CD4-positive, alpha-beta T cell (primary cell): ENCODE measurements around the gene DDA1. TPM values are rescaled to one million over a fixed set of nuclear protein-coding genes. Genes with fewer than 3 reads are reported as not detected.
A peak's percentile ranks its signal among the peaks of the same experiment; 100 is the strongest.

Source experiments
- ATAC-seq: fragments of 200-7000 bp; cut with Tn5 transposase; one replicate; pipeline ENCODE4 v1.10.0; 2022; ENCODE audit warnings: mild to moderate bottlenecking; ENCODE audit not compliant: poor library complexity
- CTCF ChIA-PET: fragments of 350-600 bp; sonication (Branson Sonifier 250); formaldehyde crosslinking; loops from one replicate; lab custom pipeline; 2021; ENCODE audit warnings: antibody characterized with exemption, inconsistent platforms; lab: Charles Lee
- POLR2A ChIA-PET: fragments of 350-600 bp; sonication (Branson Sonifier 250); formaldehyde crosslinking; loops from one replicate; lab custom pipeline; 2021; ENCODE audit warnings: antibody characterized with exemption, inconsistent platforms; lab: Charles Lee
- DNase-seq, 14 experiments: peaks; one replicate each; pipeline ENCODE4 v3.0.0-alpha.2; 2013 to 2020; ENCODE audit warnings: mixed read lengths in 2 of 14
- H3K27ac ChIP-seq, 2 donors: one replicate each; pipeline versions ENCODE4 v1.5.1 to v1.7.0; 2013; ENCODE audit warnings: low read length in 2 of 2, low read depth in 1 of 2, mild to moderate bottlenecking in 1 of 2
- H3K27me3 ChIP-seq, 2 experiments: 1 replicate in 1 of 2; 2 replicates in 1 of 2; pipeline versions ENCODE4 v1.6.1 to v1.7.0; 2013; ENCODE audit warnings: low read length in 2 of 2, control low read depth in 1 of 2, mild to moderate bottlenecking in 1 of 2, moderate library complexity in 1 of 2; ENCODE audit not compliant: insufficient read depth in 2 of 2, control insufficient read depth in 1 of 2
- H3K36me3 ChIP-seq: one replicate; pipeline ENCODE4 v1.6.1; 2013; ENCODE audit warnings: low read length, control low read depth; ENCODE audit not compliant: insufficient read depth
- H3K4me1 ChIP-seq: one replicate; pipeline ENCODE4 v1.6.1; 2013; ENCODE audit warnings: low read length, control low read depth; ENCODE audit not compliant: insufficient read depth
- H3K4me3 ChIP-seq: one replicate; pipeline ENCODE4 v1.5.1; 2013; ENCODE audit warnings: mild to moderate bottlenecking, low read length, moderate library complexity
- H3K9me3 ChIP-seq, 2 experiments: 1 replicate in 1 of 2; 2 replicates in 1 of 2; pipeline versions ENCODE4 v1.6.1 to v1.7.0; 2013; ENCODE audit warnings: low read length in 2 of 2, mild to moderate bottlenecking in 2 of 2, control low read depth in 1 of 2, moderate library complexity in 1 of 2; ENCODE audit not compliant: control insufficient read depth in 1 of 2, insufficient read depth in 1 of 2
- H3K27ac Mint-ChIP-seq: one replicate; pipeline ENCODE4 v1.8.0; 2020; ENCODE audit warnings: mixed read lengths
- H3K27me3 Mint-ChIP-seq: one replicate; pipeline ENCODE4 v1.8.0; 2021; ENCODE audit warnings: mixed read lengths
- H3K36me3 Mint-ChIP-seq: one replicate; pipeline ENCODE4 v1.8.0; 2021; ENCODE audit warnings: low read depth, mixed read lengths
- H3K4me1 Mint-ChIP-seq: one replicate; pipeline ENCODE4 v1.8.0; 2021; ENCODE audit warnings: low read depth, mixed read lengths
- H3K4me3 Mint-ChIP-seq: one replicate; pipeline ENCODE4 v1.8.0; 2020; ENCODE audit warnings: mild to moderate bottlenecking, mixed read lengths
- H3K9me3 Mint-ChIP-seq: one replicate; pipeline ENCODE4 v1.8.0; 2020; ENCODE audit warnings: mixed read lengths
- intact Hi-C, 2 experiments: fragments of 100-400 bp; cut with DNase I in 1 of 2; cut with micrococcal nuclease in 1 of 2; formaldehyde crosslinking; loops; one replicate each; pipeline versions ENCODE4 v1.15.1 to v1.9.0; 2023 to 2025; cut with DNase I, micrococcal nuclease
- total RNA-seq, 174 experiments: library from RNA in 2 of 174; stranded (reverse) in 2 of 174; gene quantifications; one replicate each; pipeline ENCODE4 v1.2.3 and lab custom pipeline; 2021 to 2026
- TF ChIP-seq, protein P1 (sequence below): fragments of 200-600 bp; IDR thresholded peaks from one replicate; pipeline ENCODE4 v1.8.0; 2022; ENCODE audit warnings: antibody characterized with exemption, mild to moderate bottlenecking

The DDA1 gene
- total RNA-seq, 2 experiments from 2014 or later, result 41.4 to 43.4 TPM

DNA sequence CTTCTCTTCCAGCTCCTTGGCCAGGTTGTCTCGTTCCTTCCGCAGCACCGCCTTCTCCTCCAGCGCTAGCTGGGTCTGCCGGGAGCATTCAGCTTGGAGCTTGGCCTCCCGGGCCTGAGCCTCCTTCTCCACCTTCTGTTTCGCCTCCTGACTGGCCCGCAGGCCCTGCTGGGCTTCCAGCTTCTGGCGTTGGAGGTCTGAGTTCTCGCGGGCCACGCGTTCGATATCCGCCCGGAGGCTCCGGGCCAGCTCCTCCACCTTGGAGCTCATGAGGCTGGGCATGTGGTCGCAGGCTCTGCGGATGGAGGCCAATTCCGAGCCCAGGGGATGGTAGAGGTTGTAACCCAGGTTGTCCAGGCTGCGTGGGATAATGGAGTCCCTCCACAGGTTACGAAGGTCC is 56.0 kb downstream of the DDA1 start:
- H3K4me1 ChIP-seq, result no peaks in the 10 kb centered on the region
- peaks cover 4% of the 10 kb centered on the region for H3K27me3 Mint-ChIP-seq
- H3K4me3 Mint-ChIP-seq, result no peak overlapping the region
- TF ChIP-seq, protein P1, sequence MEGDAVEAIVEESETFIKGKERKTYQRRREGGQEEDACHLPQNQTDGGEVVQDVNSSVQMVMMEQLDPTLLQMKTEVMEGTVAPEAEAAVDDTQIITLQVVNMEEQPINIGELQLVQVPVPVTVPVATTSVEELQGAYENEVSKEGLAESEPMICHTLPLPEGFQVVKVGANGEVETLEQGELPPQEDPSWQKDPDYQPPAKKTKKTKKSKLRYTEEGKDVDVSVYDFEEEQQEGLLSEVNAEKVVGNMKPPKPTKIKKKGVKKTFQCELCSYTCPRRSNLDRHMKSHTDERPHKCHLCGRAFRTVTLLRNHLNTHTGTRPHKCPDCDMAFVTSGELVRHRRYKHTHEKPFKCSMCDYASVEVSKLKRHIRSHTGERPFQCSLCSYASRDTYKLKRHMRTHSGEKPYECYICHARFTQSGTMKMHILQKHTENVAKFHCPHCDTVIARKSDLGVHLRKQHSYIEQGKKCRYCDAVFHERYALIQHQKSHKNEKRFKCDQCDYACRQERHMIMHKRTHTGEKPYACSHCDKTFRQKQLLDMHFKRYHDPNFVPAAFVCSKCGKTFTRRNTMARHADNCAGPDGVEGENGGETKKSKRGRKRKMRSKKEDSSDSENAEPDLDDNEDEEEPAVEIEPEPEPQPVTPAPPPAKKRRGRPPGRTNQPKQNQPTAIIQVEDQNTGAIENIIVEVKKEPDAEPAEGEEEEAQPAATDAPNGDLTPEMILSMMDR, result no peak
- no peaks in the 10 kb centered on the region for H3K9me3 Mint-ChIP-seq
- ATAC-seq (no peak), DNase-seq (no peak)
- no peaks in the 10 kb centered on the region for H3K36me3 ChIP-seq
- ChIA-PET CTCF (no interaction called here), POLR2A (no interaction called here)
- H3K27ac Mint-ChIP-seq, result no peak overlapping the region
- H3K9me3 ChIP-seq, result no peaks in the 10 kb centered on the region
- no peaks in the 10 kb centered on the region for H3K4me1 Mint-ChIP-seq
- no peaks in the 10 kb centered on the region for H3K36me3 Mint-ChIP-seq
- intact Hi-C loops, result no loop called here
- H3K27ac ChIP-seq, result no peak overlapping the region
- H3K4me3 ChIP-seq, result no peak overlapping the region
- no peaks in the 10 kb centered on the region for H3K27me3 ChIP-seq

DNA sequence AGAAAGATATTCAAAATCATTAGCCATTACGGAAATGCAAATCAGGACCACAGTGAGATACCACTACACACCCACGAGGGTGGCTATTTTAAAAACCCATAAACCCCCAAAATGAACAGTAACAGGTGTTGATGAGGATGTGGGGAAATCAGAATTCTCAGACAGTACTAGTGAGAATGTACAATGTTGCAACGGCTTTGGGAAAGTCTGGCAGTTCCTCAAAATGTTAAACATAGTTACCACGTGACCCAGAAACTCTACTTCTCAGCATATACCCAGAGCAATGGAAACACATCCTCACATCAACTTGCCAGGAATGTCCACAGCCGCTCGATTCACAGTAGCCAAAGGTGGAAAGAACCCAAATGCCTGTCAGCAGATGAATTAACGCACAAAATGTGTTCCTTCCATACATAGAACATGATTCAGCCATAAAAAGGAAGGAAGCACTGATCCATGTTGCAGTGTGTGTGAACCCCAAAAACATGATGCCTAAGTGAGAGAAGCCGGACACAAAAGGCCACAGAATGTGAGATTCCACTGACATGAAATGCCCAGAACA is 60.7 kb downstream of the DDA1 start:
- ATAC-seq (no peak), DNase-seq (peak in 3 of 14 experiments; percentile 15 to 54 (median 45))
- H3K4me1 ChIP-seq, result no peaks in the 10 kb centered on the region
- CTCF ChIA-PET, result no interaction called here
- no peaks in the 10 kb centered on the region for H3K4me1 Mint-ChIP-seq
- no peaks in the 10 kb centered on the region for H3K9me3 ChIP-seq
- no peaks in the 10 kb centered on the region for H3K27me3 ChIP-seq
- POLR2A ChIA-PET, result no interaction called here
- H3K4me3 ChIP-seq, result no peak overlapping the region
- H3K27ac ChIP-seq, result no peak overlapping the region
- peaks cover 5% of the 10 kb centered on the region for H3K27me3 Mint-ChIP-seq
- H3K36me3 Mint-ChIP-seq, result no peaks in the 10 kb centered on the region
- no peaks in the 10 kb centered on the region for H3K9me3 Mint-ChIP-seq
- H3K4me3 Mint-ChIP-seq, result no peak overlapping the region
- TF ChIP-seq, protein P1, result no peak
- no peaks in the 10 kb centered on the region for H3K36me3 ChIP-seq
- H3K27ac Mint-ChIP-seq, result no peak overlapping the region
- intact Hi-C loops, result no loop called here

Other genes starting within 250 kb of the DDA1 start
- gene HAUS8, start 234.1 kb upstream of the DDA1 start, total RNA-seq, result 10 to 100 TPM; 20.6 to 20.7 TPM
- gene MYO9B, start 233.8 kb upstream of the DDA1 start, total RNA-seq, result 100 to 1,000 TPM; 176 to 184 TPM
- gene USE1, start 94.2 kb upstream of the DDA1 start, total RNA-seq, result 10 to 100 TPM; 23.1 to 24.3 TPM
- 10 to 100 TPM; 20.5 to 22.2 TPM for gene OCEL1, start 83.3 kb upstream of the DDA1 start, total RNA-seq
- gene NR2F6, start 63.6 kb upstream of the DDA1 start, total RNA-seq, result 1 to 10 TPM in 1 of 2 experiments, under 1 TPM in 1; 0.74 to 1.1 TPM
- not detected for gene USHBP1, start 44.8 kb upstream of the DDA1 start, total RNA-seq
- gene BABAM1, start 42.1 kb upstream of the DDA1 start, total RNA-seq, result 10 to 100 TPM; 56.2 to 63.5 TPM
- gene ANKLE1, start 27.7 kb upstream of the DDA1 start, total RNA-seq, result 1 to 10 TPM in 1 of 2 experiments, under 1 TPM in 1; 0.85 to 1.9 TPM
- gene ABHD8, start 6.1 kb upstream of the DDA1 start, total RNA-seq, result 1 to 10 TPM; 4.4 to 4.6 TPM
- gene MRPL34, start 3.7 kb upstream of the DDA1 start, total RNA-seq, result 10 to 100 TPM; 28.4 to 28.7 TPM
- 10 to 100 TPM; 15.3 TPM for gene ANO8, start 25.3 kb downstream of the DDA1 start, total RNA-seq
- gene GTPBP3, start 28.0 kb downstream of the DDA1 start, total RNA-seq, result 10 to 100 TPM; 21.2 to 24.0 TPM
- not detected for gene PLVAP, start 67.8 kb downstream of the DDA1 start, total RNA-seq
- gene CCDC194, start 84.6 kb downstream of the DDA1 start, total RNA-seq, result not detected
- gene BST2, start 96.1 kb downstream of the DDA1 start, total RNA-seq, result 10 to 100 TPM; 16.1 to 16.8 TPM
- gene MVB12A, start 110.5 kb downstream of the DDA1 start, total RNA-seq, result 10 to 100 TPM in 1 of 2 experiments, 1 to 10 TPM in 1; 9.8 to 10.7 TPM
- not detected for gene TMEM221, start 139.1 kb downstream of the DDA1 start, total RNA-seq
- gene NXNL1, start 151.4 kb downstream of the DDA1 start, total RNA-seq, result not detected
- 1 to 10 TPM; 3.0 TPM for gene SLC27A1, start 161.0 kb downstream of the DDA1 start, total RNA-seq
- gene PGLS, start 202.1 kb downstream of the DDA1 start, total RNA-seq, result 10 to 100 TPM; 41.5 to 44.6 TPM
- gene COLGALT1, start 246.1 kb downstream of the DDA1 start, total RNA-seq, result 10 to 100 TPM; 30.3 to 30.6 TPM